ENCODE data around the gene MPZL1. TPM values are rescaled to one million over a fixed set of nuclear protein-coding genes. Genes with fewer than 3 reads are reported as not detected.

MPZL1 gene
- total and polyA plus RNA-seq, 2 donors (not counting 3 experiments of a cell fraction or from before 2014, with no cell fraction given): 41.7 to 99.1 TPM

- Histone ChIP-seq H3K79me2 (ENCODE audit: control insufficient read depth, insufficient read depth, low read length) (peaks cover 1% of the 10 kb centered on the region), H3K9me1 (replicated peaks; ENCODE audit: control insufficient read depth, extremely low read depth, insufficient read depth, low read length) (no peaks in the 10 kb centered on the region), H4K20me1 (replicated peaks; ENCODE audit: control insufficient read depth, extremely low read depth, insufficient read depth, low read length) (no peaks in the 10 kb centered on the region), H3K36me3 (ENCODE audit: control insufficient read depth in 2 of 2, extremely low read depth in 1 of 2, insufficient read depth in 2 of 2, low read length in 2 of 2) (peaks cover 2 to 4% of the 10 kb centered on the region in 2 experiments), H3K4me1 (ENCODE audit: control insufficient read depth, extremely low read depth, insufficient read depth, low read length) (peaks cover 20% of the 10 kb centered on the region), H3K9me3 (replicated peaks; ENCODE audit: control insufficient read depth, insufficient read depth, low read length) (no peaks in the 10 kb centered on the region), H3K4me3 (replicated peaks in 1 of 3; ENCODE audit: insufficient read depth in 1 of 3, low read depth in 1 of 3, low read length in 3 of 3) (no peak overlapping the region), H3K27ac (ENCODE audit: insufficient read depth, low read depth, low read length) (no peak overlapping the region), H3K27me3 (ENCODE audit: control insufficient read depth in 2 of 2, insufficient read depth in 2 of 2, low read length in 2 of 2) (no peaks in the 10 kb centered on the region), H2AFZ (ENCODE audit: low read depth, low read length) (no peak overlapping the region), H3K4me2 (ENCODE audit: insufficient read depth, low read length) (no peak overlapping the region), H3K9ac (replicated peaks; ENCODE audit: extremely low read depth, insufficient read depth, low read length) (no peak overlapping the region)
- POLR2A ChIA-PET: no interaction called here
- CTCF ChIA-PET: no interaction called here
- intact Hi-C loops (cut with micrococcal nuclease) (no loop called here), dilution Hi-C loops (cut with MboI; ENCODE audit: extremely low pct_ligation_motif_present, low sequenced_read_pairs) (no loop called here)
- DNase-seq (ENCODE audit: low read depth, low spot score) (no peak), FAIRE-seq (no peak)
- no TSS peak for BruUV-seq (replicated peaks)
- no peak for TF ChIP-seq EZH2 (IDR thresholded peaks at IDR 0.05; ENCODE audit: borderline replicate concordance, low read depth, low read length, severe bottlenecking)
- no peak for TF ChIP-seq GATA2 (IDR thresholded peaks at IDR 0.05; ENCODE audit: insufficient read depth, insufficient read length, low read depth, low read length)
These were observed 50.7 kb downstream of the MPZL1 start for GRCh38 chr1:167772436-167772835.

- Histone ChIP-seq H3K9ac (replicated peaks; ENCODE audit: extremely low read depth, insufficient read depth, low read length) (no peak overlapping the region), H2AFZ (ENCODE audit: low read depth, low read length) (no peak overlapping the region), H3K4me1 (ENCODE audit: control insufficient read depth, extremely low read depth, insufficient read depth, low read length) (peaks cover 20% of the 10 kb centered on the region), H3K4me2 (ENCODE audit: insufficient read depth, low read length) (no peak overlapping the region), H3K27ac (ENCODE audit: insufficient read depth, low read depth, low read length) (no peak overlapping the region), H3K36me3 (ENCODE audit: control insufficient read depth in 2 of 2, extremely low read depth in 1 of 2, insufficient read depth in 2 of 2, low read length in 2 of 2) (peaks cover 0 to 2% of the 10 kb centered on the region in 2 experiments), H3K4me3 (replicated peaks in 1 of 3; ENCODE audit: insufficient read depth in 1 of 3, low read depth in 1 of 3, low read length in 3 of 3) (no peak overlapping the region), H3K9me1 (replicated peaks; ENCODE audit: control insufficient read depth, extremely low read depth, insufficient read depth, low read length) (no peaks in the 10 kb centered on the region), H4K20me1 (replicated peaks; ENCODE audit: control insufficient read depth, extremely low read depth, insufficient read depth, low read length) (no peaks in the 10 kb centered on the region), H3K79me2 (ENCODE audit: control insufficient read depth, insufficient read depth, low read length) (no peaks in the 10 kb centered on the region), H3K27me3 (ENCODE audit: control insufficient read depth in 2 of 2, insufficient read depth in 2 of 2, low read length in 2 of 2) (no peaks in the 10 kb centered on the region), H3K9me3 (replicated peaks; ENCODE audit: control insufficient read depth, insufficient read depth, low read length) (no peaks in the 10 kb centered on the region)
- DNase-seq (ENCODE audit: low read depth, low spot score) (no peak), FAIRE-seq (no peak)
- TF ChIP-seq MYC (IDR thresholded peaks at IDR 0.05; ENCODE audit: low read depth, low read length): no peak
- TF ChIP-seq FOS (IDR thresholded peaks at IDR 0.05; ENCODE audit: borderline replicate concordance, insufficient read depth, low read length): no peak
- TF ChIP-seq MAX (IDR thresholded peaks at IDR 0.05; ENCODE audit: insufficient read depth, insufficient read length): no peak
- TF ChIP-seq POLR2AphosphoS5 (IDR thresholded peaks at IDR 0.05; ENCODE audit: insufficient read depth, low read depth, low read length): no peak
- no peak for TF ChIP-seq JUN (IDR thresholded peaks at IDR 0.05; ENCODE audit: borderline replicate concordance, insufficient read depth, insufficient read length, low read depth)
- TF ChIP-seq CTCF (IDR thresholded peaks at IDR 0.05; ENCODE audit: extremely low read depth in 1 of 2, insufficient read depth in 1 of 2, low read depth in 1 of 2, low read length in 2 of 2): no peak
- TF ChIP-seq GATA2 (IDR thresholded peaks at IDR 0.05; ENCODE audit: insufficient read depth, insufficient read length, low read depth, low read length): no peak
- no peak for TF ChIP-seq EZH2 (IDR thresholded peaks at IDR 0.05; ENCODE audit: borderline replicate concordance, low read depth, low read length, severe bottlenecking)
- intact Hi-C loops (cut with micrococcal nuclease) (no loop called here), dilution Hi-C loops (cut with MboI; ENCODE audit: extremely low pct_ligation_motif_present, low sequenced_read_pairs) (no loop called here)
- POLR2A ChIA-PET: no interaction called here
- CTCF ChIA-PET: interaction anchor here (0.7 kb wide), 1 partner anchor 24 kb away, joined by 3 read pairs; no protein-coding TSS in a partner anchor
- BruUV-seq (replicated peaks): no TSS peak
These were observed 51.7 kb downstream of the MPZL1 start for GRCh38 chr1:167773516-167773915.
